ENCODE data around the gene CRIP1.

Gene CRIP1

DNA sequence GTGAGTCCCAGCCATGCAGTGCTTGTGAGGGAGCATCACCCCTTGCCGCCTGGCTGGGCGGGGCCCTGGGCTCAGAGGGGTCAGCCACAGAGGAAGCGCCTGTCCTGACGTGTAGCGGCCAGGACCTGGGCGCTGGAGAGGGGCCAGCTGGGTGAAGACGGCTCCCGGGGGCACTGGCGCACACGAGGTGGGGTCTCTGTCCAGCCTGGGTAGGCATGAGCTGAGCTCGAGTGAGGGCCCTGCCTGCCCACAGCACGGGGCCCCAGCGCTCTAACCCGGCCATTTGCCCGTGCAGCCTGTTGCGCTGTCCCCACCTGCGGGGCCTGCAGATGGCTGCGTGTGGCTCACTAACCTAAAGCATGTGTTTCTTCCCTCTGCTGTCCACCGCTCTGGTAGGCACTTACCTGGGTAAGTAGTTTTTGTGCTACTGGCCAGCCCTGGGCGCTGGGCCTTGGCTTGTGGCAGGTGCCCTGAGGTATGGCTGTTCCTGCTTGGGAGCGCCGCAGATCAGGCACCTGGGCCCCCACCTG is 18.7 kb upstream of the CRIP1 start:
- H3K4me3 ChIP-seq (ENCODE audit: low read depth, low read length, poor library complexity, severe bottlenecking): no peak overlapping the region
- no peaks in the 10 kb centered on the region for H3K9me2 ChIP-seq (ENCODE audit: low read depth, low read length)
- H3K27me3 ChIP-seq (ENCODE audit: insufficient read depth, low read length): no peaks in the 10 kb centered on the region
- no peak for TF ChIP-seq EZH2 (IDR thresholded peaks at IDR 0.05; ENCODE audit: borderline replicate concordance, low read length)
- TF ChIP-seq, protein P1, sequence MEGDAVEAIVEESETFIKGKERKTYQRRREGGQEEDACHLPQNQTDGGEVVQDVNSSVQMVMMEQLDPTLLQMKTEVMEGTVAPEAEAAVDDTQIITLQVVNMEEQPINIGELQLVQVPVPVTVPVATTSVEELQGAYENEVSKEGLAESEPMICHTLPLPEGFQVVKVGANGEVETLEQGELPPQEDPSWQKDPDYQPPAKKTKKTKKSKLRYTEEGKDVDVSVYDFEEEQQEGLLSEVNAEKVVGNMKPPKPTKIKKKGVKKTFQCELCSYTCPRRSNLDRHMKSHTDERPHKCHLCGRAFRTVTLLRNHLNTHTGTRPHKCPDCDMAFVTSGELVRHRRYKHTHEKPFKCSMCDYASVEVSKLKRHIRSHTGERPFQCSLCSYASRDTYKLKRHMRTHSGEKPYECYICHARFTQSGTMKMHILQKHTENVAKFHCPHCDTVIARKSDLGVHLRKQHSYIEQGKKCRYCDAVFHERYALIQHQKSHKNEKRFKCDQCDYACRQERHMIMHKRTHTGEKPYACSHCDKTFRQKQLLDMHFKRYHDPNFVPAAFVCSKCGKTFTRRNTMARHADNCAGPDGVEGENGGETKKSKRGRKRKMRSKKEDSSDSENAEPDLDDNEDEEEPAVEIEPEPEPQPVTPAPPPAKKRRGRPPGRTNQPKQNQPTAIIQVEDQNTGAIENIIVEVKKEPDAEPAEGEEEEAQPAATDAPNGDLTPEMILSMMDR (IDR thresholded peaks at IDR 0.05; ENCODE audit: low read length): no peak
- no peaks in the 10 kb centered on the region for H4K20me1 ChIP-seq (ENCODE audit: insufficient read depth, low read length)
- H3K9me3 ChIP-seq (ENCODE audit: low read length): no peaks in the 10 kb centered on the region
- no peak overlapping the region for H3K4me2 ChIP-seq (ENCODE audit: low read length)
- H3K9ac ChIP-seq (ENCODE audit: low read length): no peak overlapping the region
- H3K4me1 ChIP-seq (ENCODE audit: insufficient read depth, low read length, severe bottlenecking): no peaks in the 10 kb centered on the region
- no peak overlapping the region for H3K27ac ChIP-seq (ENCODE audit: low read depth, low read length, poor library complexity, severe bottlenecking)
- no peak overlapping the region for H2AFZ ChIP-seq (ENCODE audit: low read length)
- no peaks in the 10 kb centered on the region for H3K79me2 ChIP-seq (ENCODE audit: insufficient read depth, low read length)
- peaks cover 75% of the 10 kb centered on the region for H3K36me3 ChIP-seq (ENCODE audit: insufficient read depth, low read length)
- H3F3A ChIP-seq (ENCODE audit: insufficient read depth, low read length): no peaks in the 10 kb centered on the region

DNA sequence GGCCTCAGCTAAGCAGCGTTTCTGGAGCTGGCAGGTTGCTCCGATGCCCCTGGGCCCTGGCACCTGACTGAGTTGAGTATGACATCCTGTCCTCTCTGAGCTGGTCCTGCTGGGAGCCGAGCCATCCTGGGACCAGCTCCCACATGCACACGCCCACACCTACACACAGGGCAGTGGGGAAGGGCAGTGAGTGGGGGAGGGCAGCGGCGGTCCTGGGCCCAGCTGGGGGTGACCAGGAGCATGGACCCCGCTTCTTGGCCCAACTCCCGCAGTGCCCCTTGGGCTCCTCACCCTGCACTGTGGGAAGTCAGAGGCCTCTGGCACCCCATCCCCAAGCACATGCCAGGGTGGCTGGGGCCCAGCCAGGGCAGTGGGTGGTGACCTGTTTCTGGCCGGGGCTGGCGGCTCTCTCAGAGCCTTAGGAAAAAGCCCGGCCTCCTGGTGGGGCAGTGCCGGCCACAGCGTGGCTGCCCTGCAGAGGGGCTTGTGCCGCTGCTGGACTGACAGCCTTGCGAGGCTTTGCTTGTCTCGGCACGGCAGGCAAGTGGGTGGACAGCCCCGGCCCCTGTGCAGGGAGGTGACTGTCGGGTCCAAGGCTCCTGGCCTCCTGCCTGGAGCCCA is 18.0 kb upstream of the CRIP1 start:
- Histone ChIP-seq H3F3A (ENCODE audit: insufficient read depth, low read length) (no peaks in the 10 kb centered on the region), H3K4me2 (ENCODE audit: low read length) (no peak overlapping the region), H3K9me3 (ENCODE audit: low read length) (no peaks in the 10 kb centered on the region), H3K4me1 (ENCODE audit: insufficient read depth, low read length, severe bottlenecking) (no peaks in the 10 kb centered on the region), H3K4me3 (ENCODE audit: low read depth, low read length, poor library complexity, severe bottlenecking) (no peak overlapping the region), H3K79me2 (ENCODE audit: insufficient read depth, low read length) (no peaks in the 10 kb centered on the region), H3K9ac (ENCODE audit: low read length) (no peak overlapping the region), H3K27me3 (ENCODE audit: insufficient read depth, low read length) (no peaks in the 10 kb centered on the region), H3K36me3 (ENCODE audit: insufficient read depth, low read length) (peaks cover 67% of the 10 kb centered on the region), H3K27ac (ENCODE audit: low read depth, low read length, poor library complexity, severe bottlenecking) (no peak overlapping the region), H2AFZ (ENCODE audit: low read length) (no peak overlapping the region), H3K9me2 (ENCODE audit: low read depth, low read length) (no peaks in the 10 kb centered on the region), H4K20me1 (ENCODE audit: insufficient read depth, low read length) (no peaks in the 10 kb centered on the region)
- TF ChIP-seq, protein P1 (IDR thresholded peaks at IDR 0.05; ENCODE audit: low read length): no peak
- TF ChIP-seq EZH2 (IDR thresholded peaks at IDR 0.05; ENCODE audit: borderline replicate concordance, low read length): no peak

DNA sequence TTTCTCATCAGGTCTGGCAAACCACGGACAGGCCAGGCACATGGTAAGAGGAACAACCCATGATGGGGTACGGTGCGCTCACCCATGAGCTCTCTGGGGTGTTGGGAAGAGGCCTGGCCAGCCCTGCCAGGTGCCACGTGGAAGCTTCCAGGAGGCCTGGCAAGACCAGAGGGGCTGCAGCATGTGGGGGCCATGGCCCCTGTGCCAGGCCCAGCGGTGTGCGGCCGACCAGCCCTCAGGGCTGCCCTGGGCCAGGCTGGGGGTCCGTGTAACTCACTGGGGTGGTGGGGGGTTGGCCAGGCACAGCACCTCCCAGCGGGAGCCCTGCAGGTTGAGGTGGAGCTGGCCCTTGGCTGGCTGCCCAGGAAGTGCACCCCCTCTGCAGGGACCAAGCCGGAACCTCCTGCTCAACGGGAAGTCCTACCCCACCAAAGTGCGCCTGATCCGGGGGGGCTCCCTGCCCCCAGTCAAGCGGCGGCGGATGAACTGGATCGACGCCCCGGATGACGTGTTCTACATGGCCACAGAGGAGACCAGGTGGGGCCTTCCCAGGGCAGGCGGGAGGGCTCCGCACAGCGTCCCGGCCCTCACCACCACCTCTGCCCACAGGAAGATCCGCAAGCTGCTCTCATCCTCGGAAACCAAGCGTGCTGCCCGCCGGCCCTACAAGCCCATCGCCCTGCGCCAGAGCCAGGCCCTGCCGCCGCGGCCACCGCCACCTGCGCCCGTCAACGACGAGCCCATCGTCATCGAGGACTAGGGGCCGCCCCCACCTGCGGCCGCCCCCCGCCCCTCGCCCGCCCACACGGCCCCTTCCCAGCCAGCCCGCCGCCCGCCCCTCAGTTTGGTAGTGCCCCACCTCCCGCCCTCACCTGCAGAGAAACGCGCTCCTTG is 17.0 kb upstream of the CRIP1 start:
- Histone ChIP-seq H4K20me1 (ENCODE audit: insufficient read depth, low read length) (no peaks in the 10 kb centered on the region), H3K27ac (ENCODE audit: low read depth, low read length, poor library complexity, severe bottlenecking) (no peak overlapping the region), H3F3A (ENCODE audit: insufficient read depth, low read length) (no peaks in the 10 kb centered on the region), H3K4me1 (ENCODE audit: insufficient read depth, low read length, severe bottlenecking) (peaks cover under 1% of the 10 kb centered on the region), H3K36me3 (ENCODE audit: insufficient read depth, low read length) (peaks cover 58% of the 10 kb centered on the region), H3K4me3 (ENCODE audit: low read depth, low read length, poor library complexity, severe bottlenecking) (no peak overlapping the region), H3K9me2 (ENCODE audit: low read depth, low read length) (no peaks in the 10 kb centered on the region), H3K9me3 (ENCODE audit: low read length) (no peaks in the 10 kb centered on the region), H3K27me3 (ENCODE audit: insufficient read depth, low read length) (no peaks in the 10 kb centered on the region), H3K4me2 (ENCODE audit: low read length) (no peak overlapping the region), H3K79me2 (ENCODE audit: insufficient read depth, low read length) (no peaks in the 10 kb centered on the region), H3K9ac (ENCODE audit: low read length) (no peak overlapping the region), H2AFZ (ENCODE audit: low read length) (no peak overlapping the region)
- no peak for TF ChIP-seq EZH2 (IDR thresholded peaks at IDR 0.05; ENCODE audit: borderline replicate concordance, low read length)
- TF ChIP-seq, protein P1 (IDR thresholded peaks at IDR 0.05; ENCODE audit: low read length): no peak
